GM23248 (cell line): ENCODE results near the gene LAPTM5. TPM values are rescaled to one million over a fixed set of nuclear protein-coding genes. Genes with fewer than 3 reads are reported as not detected.

Experiments
- DNase-seq: peaks from one replicate; pipeline ENCODE4 v3.0.0-alpha.2; 2015
- H2AFZ ChIP-seq: fragments of 200-600 bp; sonication (generic); 2 replicates; pipeline ENCODE4 v1.6.1; 2016; ENCODE audit warnings: antibody characterized with exemption
- H3F3A ChIP-seq: fragments of 200-600 bp; sonication (generic); 2 replicates; pipeline ENCODE4 v1.6.1; 2016; ENCODE audit warnings: mild to moderate bottlenecking, antibody characterized with exemption, mixed run types; ENCODE audit not compliant: insufficient read depth
- H3K27ac ChIP-seq: fragments of 200-600 bp; sonication (generic); 2 replicates; pipeline ENCODE4 v1.5.1; 2016; ENCODE audit warnings: mild to moderate bottlenecking
- H3K27me3 ChIP-seq: fragments of 200-600 bp; sonication (generic); replicated peaks from 2 replicates; pipeline ENCODE4 v1.6.1; 2016; ENCODE audit warnings: mild to moderate bottlenecking; ENCODE audit not compliant: insufficient read depth
- H3K36me3 ChIP-seq: fragments of 200-600 bp; sonication (generic); 2 replicates; pipeline ENCODE4 v1.6.1; 2016; ENCODE audit warnings: low read depth, mild to moderate bottlenecking
- H3K4me1 ChIP-seq: fragments of 200-600 bp; sonication (generic); 2 replicates; pipeline ENCODE4 v1.6.1; 2016; ENCODE audit warnings: mild to moderate bottlenecking; ENCODE audit not compliant: insufficient read depth
- H3K4me2 ChIP-seq: fragments of 200-600 bp; sonication (generic); one replicate; pipeline ENCODE4 v1.6.1; 2016; ENCODE audit warnings: mild to moderate bottlenecking; ENCODE audit not compliant: unreplicated experiment
- H3K4me3 ChIP-seq: fragments of 200-600 bp; sonication (generic); 2 replicates; pipeline ENCODE4 v1.5.1; 2016; ENCODE audit warnings: mild to moderate bottlenecking
- H3K79me2 ChIP-seq: fragments of 200-600 bp; sonication (generic); 2 replicates; pipeline ENCODE4 v1.6.1; 2016; ENCODE audit warnings: mild to moderate bottlenecking; ENCODE audit not compliant: insufficient read depth
- H3K9ac ChIP-seq: fragments of 200-600 bp; sonication (generic); 2 replicates; pipeline ENCODE4 v1.6.1; 2016; ENCODE audit warnings: mild to moderate bottlenecking
- H3K9me2 ChIP-seq: fragments of 200-600 bp; sonication (generic); 2 replicates; pipeline ENCODE4 v1.6.1; 2016; ENCODE audit warnings: mixed run types, mild to moderate bottlenecking, moderate library complexity; ENCODE audit not compliant: insufficient read depth
- H3K9me3 ChIP-seq: fragments of 200-600 bp; sonication (generic); one replicate; pipeline ENCODE4 v1.6.1; 2017; ENCODE audit warnings: low read depth
- H4K20me1 ChIP-seq: fragments of 200-600 bp; sonication (generic); 2 replicates; pipeline ENCODE4 v1.6.0; 2016; ENCODE audit not compliant: insufficient read depth
- EZH2 ChIP-seq: fragments of 200-600 bp; sonication (generic); IDR thresholded peaks from 2 replicates; pipeline ENCODE4 v1.6.1; 2018; ENCODE audit warnings: antibody characterized with exemption, mild to moderate bottlenecking; ENCODE audit not compliant: insufficient read depth, poor library complexity, severe bottlenecking
- EZH2phosphoT487 ChIP-seq: fragments of 200-600 bp; sonication (generic); IDR thresholded peaks from 2 replicates; pipeline ENCODE4 v1.6.1; 2018; ENCODE audit warnings: antibody characterized with exemption, moderate library complexity, mild to moderate bottlenecking, low read depth; ENCODE audit not compliant: insufficient read depth
- WGBS, 2 experiments: methylation state at CpG; one replicate each; pipeline ENCODE4 v1.1.6; 2015 to 2017; ENCODE audit warnings: low lambda C conversion rate in 2 of 2, low coverage in 1 of 2; ENCODE audit errors: missing lambda C conversion rate in 2 of 2; 5-methylcytosine and 5-hydroxymethylcytosine counted together
- in situ Hi-C: fragments of 300-500 bp; cut with MboI; formaldehyde crosslinking; loops from 2 replicates; pipeline ENCODE4 v1.15.0; 2020
- polyA plus RNA-seq: library from polyadenylated mRNA; unstranded; fragments of >200 nt; fragmentation: Nextera tagmentation; extraction: Ambion mirVana; gene quantifications from 2 replicates; pipeline ENCODE4 v1.2.1, GENCODE V29; 2016
- total RNA-seq: library from RNA; depleted of rRNA; stranded (reverse); fragments of >200 nt; shearing (Covaris generic); gene quantifications from 2 replicates; pipeline ENCODE4 v1.2.3, GENCODE V29; 2014

LAPTM5 gene
- total and polyA plus RNA-seq, 2 experiments from 2014 or later, result 0.36 TPM; not detected in 1

GRCh38 chr1:30747033-30748008 lies 10.3 kb downstream of the LAPTM5 start:
- in situ Hi-C loops, result no loop called here
- Histone ChIP-seq H3K9ac (no peak overlapping the region), H3K27ac (no peak overlapping the region), H3K79me2 (no peaks in the 10 kb centered on the region), H3K9me2 (no peaks in the 10 kb centered on the region), H3K4me3 (no peak overlapping the region), H2AFZ (no peak overlapping the region), H3K9me3 (no peaks in the 10 kb centered on the region), H4K20me1 (no peaks in the 10 kb centered on the region), H3K27me3 (no peaks in the 10 kb centered on the region), H3K36me3 (no peaks in the 10 kb centered on the region), H3K4me1 (no peaks in the 10 kb centered on the region; the same call in 1 of the 2 replicates), H3F3A (no peaks in the 10 kb centered on the region), H3K4me2 (no peak overlapping the region)
- 91% methylated on average over 17 of the region's 17 CpGs for WGBS, 2 experiments
- no peak for DNase-seq
- TF ChIP-seq EZH2 (no peak), EZH2phosphoT487 (no peak)

DNA sequence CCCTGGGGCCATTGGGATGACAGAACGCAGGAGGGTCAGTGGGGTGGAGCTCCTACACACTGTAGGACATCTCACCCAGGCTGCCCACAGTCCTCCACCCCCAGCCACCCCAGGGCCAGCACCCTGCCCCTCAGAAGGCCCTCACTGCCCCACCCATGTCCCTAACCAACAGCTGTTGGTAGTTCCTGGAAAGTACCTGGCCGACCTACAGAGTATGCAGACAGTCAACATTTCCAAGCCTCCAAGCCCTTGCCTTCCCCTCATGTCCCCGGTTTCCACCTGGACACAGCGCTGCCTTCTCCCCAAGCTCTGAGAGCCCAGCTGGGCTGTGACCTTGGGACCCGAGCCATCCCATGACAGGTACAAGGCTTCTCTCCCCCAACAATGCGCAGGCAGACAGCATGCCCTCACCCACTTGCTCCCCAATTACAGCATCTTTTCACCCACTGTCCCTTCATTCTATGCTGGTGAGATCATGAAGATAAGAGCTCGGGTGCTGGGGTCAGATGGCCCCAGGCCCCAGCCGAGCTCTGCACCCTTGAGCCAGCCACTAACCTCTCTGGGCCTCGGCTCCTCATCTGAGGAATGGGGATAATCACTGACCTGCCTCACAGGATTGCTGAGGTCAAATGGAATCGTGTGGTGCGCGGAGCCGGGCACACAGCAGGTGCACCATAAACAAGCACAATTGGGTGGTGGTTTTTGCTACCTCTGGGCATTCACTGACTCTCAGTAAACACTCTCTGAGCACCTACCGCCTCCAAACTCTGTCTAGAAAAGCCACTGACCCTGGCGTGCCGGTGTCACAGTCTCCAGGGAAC lies 11.2 kb downstream of the LAPTM5 start:
- no peaks in the 10 kb centered on the region; the same call in 1 of the 2 replicates for H3K4me1 ChIP-seq
- WGBS, 2 experiments, result 77 to 78% methylated on average over 16 of the region's 16 CpGs
- in situ Hi-C loops, result no loop called here
- no peak overlapping the region for H3K4me2 ChIP-seq
- no peak for DNase-seq
- no peaks in the 10 kb centered on the region for H3K36me3 ChIP-seq
- H3K79me2 ChIP-seq, result no peaks in the 10 kb centered on the region
- no peak overlapping the region for H3K27ac ChIP-seq
- no peaks in the 10 kb centered on the region for H3K27me3 ChIP-seq
- no peak overlapping the region for H3K4me3 ChIP-seq
- TF ChIP-seq EZH2, result no peak
- TF ChIP-seq EZH2phosphoT487, result no peak
- no peak overlapping the region for H2AFZ ChIP-seq
- no peak overlapping the region for H3K9ac ChIP-seq
- H3K9me3 ChIP-seq, result no peaks in the 10 kb centered on the region
- no peaks in the 10 kb centered on the region for H4K20me1 ChIP-seq
- no peaks in the 10 kb centered on the region for H3K9me2 ChIP-seq
- no peaks in the 10 kb centered on the region for H3F3A ChIP-seq

GRCh38 chr1:30745834-30746208 lies 11.8 kb downstream of the LAPTM5 start:
- Histone ChIP-seq H3K79me2 (no peaks in the 10 kb centered on the region), H2AFZ (no peak overlapping the region), H3K27ac (no peak overlapping the region), H3K4me1 (no peaks in the 10 kb centered on the region; the same call in 1 of the 2 replicates), H3K36me3 (no peaks in the 10 kb centered on the region), H3K27me3 (no peaks in the 10 kb centered on the region; the same call in 1 of the 2 replicates), H3K4me3 (no peak overlapping the region), H3K9me3 (no peaks in the 10 kb centered on the region), H3K9me2 (no peaks in the 10 kb centered on the region), H3K4me2 (no peak overlapping the region), H3F3A (no peaks in the 10 kb centered on the region), H4K20me1 (no peaks in the 10 kb centered on the region), H3K9ac (no peak overlapping the region)
- in situ Hi-C loops, result no loop called here
- TF ChIP-seq EZH2, result no peak
- TF ChIP-seq EZH2phosphoT487, result no peak
- 40 to 54% methylated on average over 4 of the region's 4 CpGs for WGBS, 2 experiments
- no peak for DNase-seq

GRCh38 chr1:30745156-30745833 lies 12.3 kb downstream of the LAPTM5 start:
- Histone ChIP-seq H3K79me2 (no peaks in the 10 kb centered on the region), H3K4me3 (no peak overlapping the region), H3K9me3 (no peaks in the 10 kb centered on the region), H3K36me3 (no peaks in the 10 kb centered on the region), H3K27me3 (no peaks in the 10 kb centered on the region; the same call in 1 of the 2 replicates), H4K20me1 (no peaks in the 10 kb centered on the region), H3K9ac (no peak overlapping the region), H3K27ac (no peak overlapping the region), H3K4me1 (no peaks in the 10 kb centered on the region; the same call in 1 of the 2 replicates), H3F3A (no peaks in the 10 kb centered on the region), H2AFZ (no peak overlapping the region), H3K4me2 (no peak overlapping the region), H3K9me2 (no peaks in the 10 kb centered on the region)
- in situ Hi-C loops, result no loop called here
- WGBS, 2 experiments, result 79 to 84% methylated on average over 12 to 14 of the region's 14 CpGs
- no peak for DNase-seq
- no peak for TF ChIP-seq EZH2phosphoT487
- no peak for TF ChIP-seq EZH2
